HEK293 (cell line): ENCODE results near the gene HMGXB4.

Experiments used
- SETDB1 ChIP-seq: IDR thresholded peaks from one replicate; pipeline ENCODE4 v1.6.1; 2017; ENCODE audit warnings: mild to moderate bottlenecking, low read length, moderate library complexity, mixed read lengths; ENCODE audit not compliant: insufficient read length
- ZNF274 ChIP-seq, 2 experiments: fragments of 200-500 bp in 1 of 2; fragments of 450-650 bp in 1 of 2; sonication (Bioruptor generic) in 1 of 2; formaldehyde crosslinking in 1 of 2; IDR thresholded peaks; 2 replicates each; pipeline versions ENCODE4 v1.5.1 to v1.6.1; 2014 to 2016; ENCODE audit warnings: borderline replicate concordance in 1 of 2, inconsistent platforms in 1 of 2, low read length in 1 of 2, missing biosample characterization in 1 of 2, missing genetic modification characterization in 1 of 2
- ZNF350 ChIP-seq: fragments of 450-650 bp; formaldehyde crosslinking; IDR thresholded peaks from 2 replicates; pipeline ENCODE4 v1.5.0; 2017; ENCODE audit warnings: missing biosample characterization, mild to moderate bottlenecking, missing genetic modification characterization
- ZNF48 ChIP-seq: fragments of 450-650 bp; formaldehyde crosslinking; IDR thresholded peaks from 2 replicates; pipeline ENCODE4 v1.5.1; 2016; ENCODE audit warnings: missing biosample characterization, missing genetic modification characterization
- ZNF670 ChIP-seq: fragments of 450-650 bp; formaldehyde crosslinking; IDR thresholded peaks from 2 replicates; pipeline ENCODE4 v1.5.1; 2016; ENCODE audit warnings: missing biosample characterization, missing genetic modification characterization, low read depth
- ZNF777 ChIP-seq: fragments of 450-650 bp; formaldehyde crosslinking; IDR thresholded peaks from 2 replicates; pipeline ENCODE4 v1.5.1; 2017; ENCODE audit warnings: missing biosample characterization, missing genetic modification characterization, borderline replicate concordance
- ZNF792 ChIP-seq: fragments of 450-650 bp; formaldehyde crosslinking; IDR thresholded peaks from 2 replicates; pipeline ENCODE4 v1.5.1; 2016; ENCODE audit warnings: missing biosample characterization, missing genetic modification characterization
- TF ChIP-seq, protein P1 (sequence below): fragments of 450-650 bp; formaldehyde crosslinking; IDR thresholded peaks from 2 replicates; pipeline ENCODE4 v1.5.1; 2016; ENCODE audit warnings: missing biosample characterization, missing genetic modification characterization
- TF ChIP-seq, protein P2 (sequence below): fragments of 450-650 bp; formaldehyde crosslinking; IDR thresholded peaks from 2 replicates; pipeline ENCODE4 v1.5.1; 2016; ENCODE audit warnings: missing biosample characterization, missing genetic modification characterization

DNA sequence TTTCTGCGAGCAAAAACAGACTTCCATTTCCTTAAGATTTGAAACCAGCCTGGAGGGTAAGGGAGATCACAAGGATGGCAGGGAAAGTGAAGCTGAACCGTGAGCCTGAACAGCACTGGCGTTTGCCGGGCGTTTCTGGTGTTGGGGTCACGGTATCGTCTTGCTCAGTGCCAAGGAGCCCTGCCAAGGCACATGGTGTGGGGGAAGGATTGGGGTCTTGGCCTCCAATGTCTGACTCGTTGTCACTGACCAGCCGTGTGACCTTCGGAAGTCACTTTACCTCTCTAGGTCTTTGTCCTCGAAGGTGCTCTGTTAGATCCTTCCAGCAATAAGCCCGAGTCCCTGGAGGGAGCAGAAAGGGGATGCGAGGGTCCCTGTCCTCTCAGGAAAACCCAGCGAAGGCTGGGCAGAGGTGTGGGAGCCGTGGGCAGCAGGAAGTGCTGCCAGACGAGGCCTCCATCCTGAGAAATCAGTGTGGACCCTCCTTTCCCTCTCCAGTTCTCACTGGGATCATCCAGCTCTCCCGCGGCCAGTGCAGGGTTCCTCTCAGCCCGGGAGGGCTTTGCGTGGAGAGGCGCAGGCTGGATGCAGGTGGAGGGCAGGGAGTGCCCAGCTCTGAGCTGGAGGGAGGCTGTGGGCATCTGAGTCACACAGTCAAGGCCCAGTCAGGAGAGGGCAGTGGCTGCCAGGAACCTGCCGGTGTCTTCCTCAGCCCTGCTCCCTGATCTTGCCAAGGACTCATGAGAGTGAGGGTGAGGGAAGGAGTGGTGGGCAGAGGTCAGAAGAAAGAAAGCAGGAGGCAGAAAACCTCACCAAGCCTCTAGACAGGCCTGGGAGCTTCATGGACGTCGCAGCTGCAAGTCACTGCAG is 61.3 kb downstream of the HMGXB4 start:
- no peak for TF ChIP-seq ZNF670
- TF ChIP-seq ZNF48 = no peak
- TF ChIP-seq ZNF350 (tag by site-specific recombination) = no peak
- TF ChIP-seq, protein P1, sequence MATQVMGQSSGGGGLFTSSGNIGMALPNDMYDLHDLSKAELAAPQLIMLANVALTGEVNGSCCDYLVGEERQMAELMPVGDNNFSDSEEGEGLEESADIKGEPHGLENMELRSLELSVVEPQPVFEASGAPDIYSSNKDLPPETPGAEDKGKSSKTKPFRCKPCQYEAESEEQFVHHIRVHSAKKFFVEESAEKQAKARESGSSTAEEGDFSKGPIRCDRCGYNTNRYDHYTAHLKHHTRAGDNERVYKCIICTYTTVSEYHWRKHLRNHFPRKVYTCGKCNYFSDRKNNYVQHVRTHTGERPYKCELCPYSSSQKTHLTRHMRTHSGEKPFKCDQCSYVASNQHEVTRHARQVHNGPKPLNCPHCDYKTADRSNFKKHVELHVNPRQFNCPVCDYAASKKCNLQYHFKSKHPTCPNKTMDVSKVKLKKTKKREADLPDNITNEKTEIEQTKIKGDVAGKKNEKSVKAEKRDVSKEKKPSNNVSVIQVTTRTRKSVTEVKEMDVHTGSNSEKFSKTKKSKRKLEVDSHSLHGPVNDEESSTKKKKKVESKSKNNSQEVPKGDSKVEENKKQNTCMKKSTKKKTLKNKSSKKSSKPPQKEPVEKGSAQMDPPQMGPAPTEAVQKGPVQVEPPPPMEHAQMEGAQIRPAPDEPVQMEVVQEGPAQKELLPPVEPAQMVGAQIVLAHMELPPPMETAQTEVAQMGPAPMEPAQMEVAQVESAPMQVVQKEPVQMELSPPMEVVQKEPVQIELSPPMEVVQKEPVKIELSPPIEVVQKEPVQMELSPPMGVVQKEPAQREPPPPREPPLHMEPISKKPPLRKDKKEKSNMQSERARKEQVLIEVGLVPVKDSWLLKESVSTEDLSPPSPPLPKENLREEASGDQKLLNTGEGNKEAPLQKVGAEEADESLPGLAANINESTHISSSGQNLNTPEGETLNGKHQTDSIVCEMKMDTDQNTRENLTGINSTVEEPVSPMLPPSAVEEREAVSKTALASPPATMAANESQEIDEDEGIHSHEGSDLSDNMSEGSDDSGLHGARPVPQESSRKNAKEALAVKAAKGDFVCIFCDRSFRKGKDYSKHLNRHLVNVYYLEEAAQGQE (tag by site-specific recombination) = no peak
- no peak for TF ChIP-seq ZNF777 (tag by site-specific recombination)
- TF ChIP-seq ZNF792 (tag by site-specific recombination) = no peak
- no peak for TF ChIP-seq SETDB1
- no peak for TF ChIP-seq ZNF274 (IDR thresholded peaks at IDR 0.05; ENCODE audit: low read length)
- TF ChIP-seq ZNF274 (tag by site-specific recombination; IDR thresholded peaks at IDR 0.05; ENCODE audit: borderline replicate concordance) = no peak
- TF ChIP-seq, protein P2, sequence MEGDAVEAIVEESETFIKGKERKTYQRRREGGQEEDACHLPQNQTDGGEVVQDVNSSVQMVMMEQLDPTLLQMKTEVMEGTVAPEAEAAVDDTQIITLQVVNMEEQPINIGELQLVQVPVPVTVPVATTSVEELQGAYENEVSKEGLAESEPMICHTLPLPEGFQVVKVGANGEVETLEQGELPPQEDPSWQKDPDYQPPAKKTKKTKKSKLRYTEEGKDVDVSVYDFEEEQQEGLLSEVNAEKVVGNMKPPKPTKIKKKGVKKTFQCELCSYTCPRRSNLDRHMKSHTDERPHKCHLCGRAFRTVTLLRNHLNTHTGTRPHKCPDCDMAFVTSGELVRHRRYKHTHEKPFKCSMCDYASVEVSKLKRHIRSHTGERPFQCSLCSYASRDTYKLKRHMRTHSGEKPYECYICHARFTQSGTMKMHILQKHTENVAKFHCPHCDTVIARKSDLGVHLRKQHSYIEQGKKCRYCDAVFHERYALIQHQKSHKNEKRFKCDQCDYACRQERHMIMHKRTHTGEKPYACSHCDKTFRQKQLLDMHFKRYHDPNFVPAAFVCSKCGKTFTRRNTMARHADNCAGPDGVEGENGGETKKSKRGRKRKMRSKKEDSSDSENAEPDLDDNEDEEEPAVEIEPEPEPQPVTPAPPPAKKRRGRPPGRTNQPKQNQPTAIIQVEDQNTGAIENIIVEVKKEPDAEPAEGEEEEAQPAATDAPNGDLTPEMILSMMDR = no peak
